HG03045 (cell line): ENCODE measurements around the gene NME9.

Experiments used
- ATAC-seq: cut with Tn5 transposase; IDR thresholded peaks from one replicate; pipeline ENCODE4 v1.9.1; 2021; ENCODE audit warnings: mild to moderate bottlenecking, moderate library complexity; ENCODE audit not compliant: unreplicated experiment

NME9 gene

GRCh38 chr3:138284957-138285477, 44.6 kb downstream of the NME9 start:
- no peak for ATAC-seq

- no peak for ATAC-seq
These were observed 45.6 kb downstream of the NME9 start for GRCh38 chr3:138284079-138284478.

- ATAC-seq = no peak
These were observed 46.8 kb downstream of the NME9 start for GRCh38 chr3:138282836-138283235.

- ATAC-seq = no peak
These were observed 48.1 kb downstream of the NME9 start for GRCh38 chr3:138281561-138281960.

- ATAC-seq = peak; percentile 59
These were observed 58.4 kb downstream of the NME9 start for GRCh38 chr3:138271189-138271794.

GRCh38 chr3:138270245-138270644, 59.4 kb downstream of the NME9 start:
- no peak for ATAC-seq

- no peak for ATAC-seq
These were observed 62.6 kb downstream of the NME9 start for GRCh38 chr3:138267083-138267482.

GRCh38 chr3:138265745-138266144, 63.9 kb downstream of the NME9 start:
- no peak for ATAC-seq

GRCh38 chr3:138263104-138263503, 66.5 kb downstream of the NME9 start:
- ATAC-seq = no peak

GRCh38 chr3:138260611-138261010, 69.0 kb downstream of the NME9 start:
- ATAC-seq = no peak

GRCh38 chr3:138259126-138259525, 70.5 kb downstream of the NME9 start:
- ATAC-seq = no peak

GRCh38 chr3:138257986-138258385, 71.7 kb downstream of the NME9 start:
- no peak for ATAC-seq

GRCh38 chr3:138256022-138256421, 73.6 kb downstream of the NME9 start:
- no peak for ATAC-seq

- no peak for ATAC-seq
These were observed 75.4 kb downstream of the NME9 start for GRCh38 chr3:138254216-138254615.

- no peak for ATAC-seq
These were observed 76.0 kb downstream of the NME9 start for GRCh38 chr3:138253609-138254008.
